ENCODE data around the gene MGAT5.

Gene MGAT5

GRCh38 chr2:134296301-134296700 lies 42.4 kb downstream of the MGAT5 start:
- TF ChIP-seq ISL1 (CRISPR knock-in tag; IDR thresholded peaks at IDR 0.05) (no peak), RARB (CRISPR knock-in tag; IDR thresholded peaks at IDR 0.05) (no peak), BACH2 (CRISPR knock-in tag; IDR thresholded peaks at IDR 0.05; ENCODE audit: borderline replicate concordance) (no peak), TSHZ2 (CRISPR knock-in tag; IDR thresholded peaks at IDR 0.05) (no peak), GLIS3 (CRISPR knock-in tag; IDR thresholded peaks at IDR 0.05) (no peak), ZNF565 (CRISPR knock-in tag; conservative IDR thresholded peaks at IDR 0.05; ENCODE audit: low read depth) (no peak), ZNF8 (CRISPR knock-in tag; IDR thresholded peaks at IDR 0.05) (no peak), CSDC2 (CRISPR knock-in tag; IDR thresholded peaks at IDR 0.05) (no peak), CREB5 (CRISPR knock-in tag; IDR thresholded peaks at IDR 0.05; ENCODE audit: low read depth) (no peak), PATZ1 (CRISPR knock-in tag; IDR thresholded peaks at IDR 0.05; ENCODE audit: borderline replicate concordance) (no peak), TOX (CRISPR knock-in tag; IDR thresholded peaks at IDR 0.05; ENCODE audit: borderline replicate concordance) (no peak), ZFP30 (CRISPR knock-in tag; IDR thresholded peaks at IDR 0.05) (no peak), ZC3H10 (CRISPR knock-in tag; IDR thresholded peaks at IDR 0.05) (no peak), PPARA (CRISPR knock-in tag; IDR thresholded peaks at IDR 0.05; ENCODE audit: borderline replicate concordance) (no peak), ESRRG (CRISPR knock-in tag; IDR thresholded peaks at IDR 0.05) (no peak), ARNTL (CRISPR knock-in tag; IDR thresholded peaks at IDR 0.05; ENCODE audit: borderline replicate concordance, low read depth) (no peak), ZNF70 (CRISPR knock-in tag; IDR thresholded peaks at IDR 0.05) (no peak)
- TF ChIP-seq, protein P1, sequence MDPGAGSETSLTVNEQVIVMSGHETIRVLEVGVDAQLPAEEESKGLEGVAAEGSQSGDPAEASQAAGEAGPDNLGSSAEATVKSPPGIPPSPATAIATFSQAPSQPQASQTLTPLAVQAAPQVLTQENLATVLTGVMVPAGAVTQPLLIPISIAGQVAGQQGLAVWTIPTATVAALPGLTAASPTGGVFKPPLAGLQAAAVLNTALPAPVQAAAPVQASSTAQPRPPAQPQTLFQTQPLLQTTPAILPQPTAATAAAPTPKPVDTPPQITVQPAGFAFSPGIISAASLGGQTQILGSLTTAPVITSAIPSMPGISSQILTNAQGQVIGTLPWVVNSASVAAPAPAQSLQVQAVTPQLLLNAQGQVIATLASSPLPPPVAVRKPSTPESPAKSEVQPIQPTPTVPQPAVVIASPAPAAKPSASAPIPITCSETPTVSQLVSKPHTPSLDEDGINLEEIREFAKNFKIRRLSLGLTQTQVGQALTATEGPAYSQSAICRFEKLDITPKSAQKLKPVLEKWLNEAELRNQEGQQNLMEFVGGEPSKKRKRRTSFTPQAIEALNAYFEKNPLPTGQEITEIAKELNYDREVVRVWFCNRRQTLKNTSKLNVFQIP (CRISPR knock-in tag; IDR thresholded peaks at IDR 0.05; ENCODE audit: borderline replicate concordance, low read depth), result no peak
- TF ChIP-seq, protein P2, sequence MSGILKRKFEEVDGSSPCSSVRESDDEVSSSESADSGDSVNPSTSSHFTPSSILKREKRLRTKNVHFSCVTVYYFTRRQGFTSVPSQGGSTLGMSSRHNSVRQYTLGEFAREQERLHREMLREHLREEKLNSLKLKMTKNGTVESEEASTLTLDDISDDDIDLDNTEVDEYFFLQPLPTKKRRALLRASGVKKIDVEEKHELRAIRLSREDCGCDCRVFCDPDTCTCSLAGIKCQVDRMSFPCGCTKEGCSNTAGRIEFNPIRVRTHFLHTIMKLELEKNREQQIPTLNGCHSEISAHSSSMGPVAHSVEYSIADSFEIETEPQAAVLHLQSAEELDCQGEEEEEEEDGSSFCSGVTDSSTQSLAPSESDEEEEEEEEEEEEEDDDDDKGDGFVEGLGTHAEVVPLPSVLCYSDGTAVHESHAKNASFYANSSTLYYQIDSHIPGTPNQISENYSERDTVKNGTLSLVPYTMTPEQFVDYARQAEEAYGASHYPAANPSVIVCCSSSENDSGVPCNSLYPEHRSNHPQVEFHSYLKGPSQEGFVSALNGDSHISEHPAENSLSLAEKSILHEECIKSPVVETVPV (CRISPR knock-in tag; IDR thresholded peaks at IDR 0.05), result no peak
- ATAC-seq, result no peak

DNA sequence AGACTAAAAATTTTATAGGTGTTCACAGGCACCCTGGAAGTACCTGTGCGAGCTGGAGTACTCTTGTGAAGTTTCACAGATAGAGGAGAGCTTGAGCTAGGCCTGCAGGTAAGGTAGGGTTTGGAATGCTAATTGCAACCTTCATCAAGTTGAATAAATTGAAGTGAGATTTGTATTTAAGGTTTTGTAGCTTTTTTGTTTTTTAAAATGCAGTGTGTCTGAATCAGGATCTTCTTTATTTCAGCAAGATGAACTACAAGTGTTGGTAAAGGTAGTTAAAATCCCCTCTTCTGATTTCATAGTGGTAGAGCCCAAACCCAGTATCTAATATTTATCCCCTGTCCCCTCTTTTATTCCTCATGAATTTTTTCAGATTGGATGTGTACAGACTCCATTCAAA lies 45.5 kb downstream of the MGAT5 start:
- ATAC-seq, result no peak
- TF ChIP-seq RARB (CRISPR knock-in tag; IDR thresholded peaks at IDR 0.05) (no peak), TSHZ2 (CRISPR knock-in tag; IDR thresholded peaks at IDR 0.05) (no peak), ZNF8 (CRISPR knock-in tag; IDR thresholded peaks at IDR 0.05) (no peak), SNAI2 (CRISPR knock-in tag; IDR thresholded peaks at IDR 0.05) (no peak), CSDC2 (CRISPR knock-in tag; IDR thresholded peaks at IDR 0.05) (no peak)
- TF ChIP-seq, protein P2 (CRISPR knock-in tag; IDR thresholded peaks at IDR 0.05), result no peak
